ENCODE data around the gene ADAMTS17.

DNA sequence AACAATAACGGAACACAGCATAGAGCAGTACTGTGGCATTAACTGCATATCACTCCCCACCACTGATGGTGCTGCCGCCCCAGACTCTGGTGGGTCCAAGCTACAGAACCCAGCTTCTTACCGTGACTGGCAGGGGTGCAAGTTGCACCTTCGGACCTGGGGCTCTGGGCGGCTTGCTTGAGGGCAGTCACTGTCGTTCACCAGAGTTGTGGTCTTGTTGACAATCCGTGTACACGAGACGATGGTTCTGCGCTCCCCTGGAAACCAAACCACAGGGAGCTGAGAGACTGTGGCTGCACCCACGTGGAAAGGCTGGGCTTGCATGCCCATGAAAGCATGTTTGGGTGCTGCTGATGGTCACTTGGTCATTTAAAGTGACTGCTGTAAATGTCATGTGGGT, 293.0 kb downstream of the ADAMTS17 start:
- no peak for TF ChIP-seq POLR2A (IDR thresholded peaks at IDR 0.05; ENCODE audit: extremely low read depth, insufficient read length)
- TF ChIP-seq, protein P1, sequence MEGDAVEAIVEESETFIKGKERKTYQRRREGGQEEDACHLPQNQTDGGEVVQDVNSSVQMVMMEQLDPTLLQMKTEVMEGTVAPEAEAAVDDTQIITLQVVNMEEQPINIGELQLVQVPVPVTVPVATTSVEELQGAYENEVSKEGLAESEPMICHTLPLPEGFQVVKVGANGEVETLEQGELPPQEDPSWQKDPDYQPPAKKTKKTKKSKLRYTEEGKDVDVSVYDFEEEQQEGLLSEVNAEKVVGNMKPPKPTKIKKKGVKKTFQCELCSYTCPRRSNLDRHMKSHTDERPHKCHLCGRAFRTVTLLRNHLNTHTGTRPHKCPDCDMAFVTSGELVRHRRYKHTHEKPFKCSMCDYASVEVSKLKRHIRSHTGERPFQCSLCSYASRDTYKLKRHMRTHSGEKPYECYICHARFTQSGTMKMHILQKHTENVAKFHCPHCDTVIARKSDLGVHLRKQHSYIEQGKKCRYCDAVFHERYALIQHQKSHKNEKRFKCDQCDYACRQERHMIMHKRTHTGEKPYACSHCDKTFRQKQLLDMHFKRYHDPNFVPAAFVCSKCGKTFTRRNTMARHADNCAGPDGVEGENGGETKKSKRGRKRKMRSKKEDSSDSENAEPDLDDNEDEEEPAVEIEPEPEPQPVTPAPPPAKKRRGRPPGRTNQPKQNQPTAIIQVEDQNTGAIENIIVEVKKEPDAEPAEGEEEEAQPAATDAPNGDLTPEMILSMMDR (IDR thresholded peaks at IDR 0.05; ENCODE audit: low read depth, low read length) = no peak
